GM12891 (cell line): Measurements from ENCODE around the gene CPVL.

Source experiments
- POLR2A ChIP-seq: IDR thresholded peaks from 2 replicates; pipeline ENCODE4 v1.6.1; 2011; ENCODE audit warnings: low read depth, low read length, control low read depth
- POLR2AphosphoS5 ChIP-seq: IDR thresholded peaks from 2 replicates; pipeline ENCODE4 v1.6.1; 2011; ENCODE audit warnings: low read depth, low read length, control low read depth
- TAF1 ChIP-seq: IDR thresholded peaks from 2 replicates; pipeline ENCODE4 v1.6.1; 2011; ENCODE audit warnings: low read depth, low read length, control low read depth

DNA sequence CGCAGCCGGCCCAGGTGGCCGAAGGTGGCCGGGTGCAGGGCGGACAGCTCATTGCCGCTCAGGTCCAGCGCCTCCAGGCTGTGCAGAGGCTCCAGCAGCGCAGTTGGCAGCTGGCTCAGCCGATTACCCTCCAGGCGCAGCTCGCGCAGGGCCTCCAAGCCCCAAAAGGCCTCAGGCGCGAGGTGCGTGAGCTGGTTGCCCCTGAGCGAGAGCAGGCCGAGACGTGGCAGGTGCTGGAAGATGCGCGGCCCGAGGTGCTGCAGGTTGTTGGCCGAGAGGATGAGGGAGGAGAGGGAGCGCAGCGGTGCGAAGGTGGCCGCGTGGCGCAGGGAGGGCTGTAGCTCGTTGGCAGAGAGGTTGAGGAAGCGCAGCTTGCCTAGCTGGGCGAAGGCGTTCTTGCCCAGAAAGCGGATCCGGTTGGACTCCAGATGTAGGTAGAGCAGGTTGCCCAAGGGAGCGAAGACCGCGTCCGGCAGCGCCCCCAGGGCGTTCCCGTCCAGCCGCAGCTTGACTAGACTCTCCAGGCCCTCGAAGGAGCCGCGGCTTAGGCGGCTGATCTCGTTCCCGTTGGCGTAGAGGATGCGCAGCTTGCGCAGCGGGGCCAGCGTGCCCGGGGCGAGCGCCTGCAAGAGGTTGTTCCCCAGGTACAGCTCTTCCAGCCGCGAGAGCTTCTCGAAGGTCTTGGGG, 189.1 kb downstream of the CPVL start:
- TF ChIP-seq POLR2A, result no peak
- no peak for TF ChIP-seq TAF1
- TF ChIP-seq POLR2AphosphoS5, result no peak
